ENCODE results near the gene FNBP1. TPM values are rescaled to one million over a fixed set of nuclear protein-coding genes. Genes with fewer than 3 reads are reported as not detected.
A peak's percentile ranks its signal among the peaks of the same experiment; 100 is the strongest.
"Not testable (repeated sequence)": the region's sequence is repeated elsewhere in the genome, so short reads cannot be mapped to it uniquely, and the experiment has no call there.

FNBP1 gene
- total RNA-seq, 1 experiment from 2014 or later, result 43.6 TPM

GRCh38 chr9:129891569-129891968 is 151.4 kb downstream of the FNBP1 start:
- CTCF ChIA-PET, result no interaction called here
- ATAC-seq, result no peak
- Mint-ChIP-seq H3K4me3 (no peak overlapping the region), H3K9me3 (no peaks in the 10 kb centered on the region), H3K36me3 (peaks cover 19% of the 10 kb centered on the region), H3K27me3 (ENCODE audit: low read depth) (no peaks in the 10 kb centered on the region), H3K27ac (peak overlapping the region; percentile 94), H3K4me1 (peaks cover 47% of the 10 kb centered on the region)
- no peak for DNase-seq (ENCODE audit: low spot score)
- no peak for TF ChIP-seq KAT7 (CRISPR knock-in tag; IDR thresholded peaks at IDR 0.05; ENCODE audit: borderline replicate concordance)
- TF ChIP-seq STAT6 (CRISPR knock-in tag; conservative IDR thresholded peaks at IDR 0.05; ENCODE audit: low read depth), result no peak
- no peak for TF ChIP-seq HMGA2 (CRISPR knock-in tag; IDR thresholded peaks at IDR 0.05)
- no peak for TF ChIP-seq TCF7 (CRISPR knock-in tag; IDR thresholded peaks at IDR 0.05; ENCODE audit: low read depth)
- TF ChIP-seq ZNF396 (CRISPR knock-in tag; IDR thresholded peaks at IDR 0.05; ENCODE audit: borderline replicate concordance), result no peak
- TF ChIP-seq, protein P1, sequence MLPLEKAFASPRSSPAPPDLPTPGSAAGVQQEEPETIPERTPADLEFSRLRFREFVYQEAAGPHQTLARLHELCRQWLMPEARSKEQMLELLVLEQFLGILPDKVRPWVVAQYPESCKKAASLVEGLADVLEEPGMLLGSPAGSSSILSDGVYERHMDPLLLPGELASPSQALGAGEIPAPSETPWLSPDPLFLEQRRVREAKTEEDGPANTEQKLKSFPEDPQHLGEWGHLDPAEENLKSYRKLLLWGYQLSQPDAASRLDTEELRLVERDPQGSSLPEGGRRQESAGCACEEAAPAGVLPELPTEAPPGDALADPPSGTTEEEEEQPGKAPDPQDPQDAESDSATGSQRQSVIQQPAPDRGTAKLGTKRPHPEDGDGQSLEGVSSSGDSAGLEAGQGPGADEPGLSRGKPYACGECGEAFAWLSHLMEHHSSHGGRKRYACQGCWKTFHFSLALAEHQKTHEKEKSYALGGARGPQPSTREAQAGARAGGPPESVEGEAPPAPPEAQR (CRISPR knock-in tag; IDR thresholded peaks at IDR 0.05), result no peak
- no peak for TF ChIP-seq ZMAT4 (CRISPR knock-in tag; IDR thresholded peaks at IDR 0.05)
- no peak for TF ChIP-seq ZNF532 (CRISPR knock-in tag; IDR thresholded peaks at IDR 0.05; ENCODE audit: borderline replicate concordance)
- TF ChIP-seq ZNF425 (CRISPR knock-in tag; conservative IDR thresholded peaks at IDR 0.05), result no peak
- TF ChIP-seq NFE2L1 (CRISPR knock-in tag; IDR thresholded peaks at IDR 0.05), result no peak
- TF ChIP-seq ZNF317 (CRISPR knock-in tag; IDR thresholded peaks at IDR 0.05; ENCODE audit: borderline replicate concordance, low read depth), result no peak
- TF ChIP-seq GABPB1 (CRISPR knock-in tag; IDR thresholded peaks at IDR 0.05), result no peak
- POLR2A ChIA-PET, result interaction anchor here (0.6 kb wide), 1 partner anchor 16 kb away, joined by 6 read pairs; no protein-coding TSS in a partner anchor

DNA sequence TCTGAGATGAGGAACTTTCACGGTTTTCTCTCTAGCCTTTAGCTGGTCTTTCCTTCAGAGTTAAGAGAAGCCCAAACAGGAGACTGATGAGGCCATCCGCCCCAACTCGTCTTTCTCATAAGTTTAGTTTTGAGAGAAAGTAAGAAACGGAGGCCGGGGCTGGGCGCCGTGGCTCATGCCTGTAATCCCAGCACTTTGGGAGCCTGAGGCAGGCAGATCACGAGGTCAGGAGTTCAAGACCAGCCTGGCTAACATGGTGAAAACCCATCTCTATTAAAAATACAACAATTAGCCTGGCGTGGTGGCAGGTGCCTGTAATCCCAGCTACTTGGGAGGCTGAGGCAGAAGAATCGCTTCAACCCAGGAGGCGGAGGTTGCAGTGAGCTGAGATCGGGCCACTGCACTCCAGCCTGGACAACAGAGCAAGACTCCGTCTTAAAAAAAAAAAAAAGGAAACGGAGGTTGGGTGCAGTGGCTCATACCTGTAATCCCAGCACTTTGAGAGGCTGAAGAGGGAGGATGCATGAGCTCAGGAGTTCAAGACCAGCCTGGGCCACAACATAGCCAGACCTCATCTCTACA is 152.2 kb downstream of the FNBP1 start:
- Mint-ChIP-seq H3K4me1 (peaks cover 52% of the 10 kb centered on the region), H3K4me3 (peak overlapping the region; percentile 73), H3K36me3 (peaks cover 14% of the 10 kb centered on the region), H3K27ac (peak overlapping the region; percentile 84)
- TF ChIP-seq ZNF121 (CRISPR knock-in tag; IDR thresholded peaks at IDR 0.05), result peak; percentile 88
- POLR2A ChIA-PET, result interaction anchor here (0.6 kb wide), 1 partner anchor 17 kb away, joined by 6 read pairs; no protein-coding TSS in a partner anchor
- H3K9me3 Mint-ChIP-seq; H3K27me3 Mint-ChIP-seq (ENCODE audit: low read depth); ATAC-seq; CTCF ChIA-PET; DNase-seq (ENCODE audit: low spot score): not testable (repeated sequence)
